Measurements from ENCODE around the gene SUGCT.

The SUGCT gene

DNA sequence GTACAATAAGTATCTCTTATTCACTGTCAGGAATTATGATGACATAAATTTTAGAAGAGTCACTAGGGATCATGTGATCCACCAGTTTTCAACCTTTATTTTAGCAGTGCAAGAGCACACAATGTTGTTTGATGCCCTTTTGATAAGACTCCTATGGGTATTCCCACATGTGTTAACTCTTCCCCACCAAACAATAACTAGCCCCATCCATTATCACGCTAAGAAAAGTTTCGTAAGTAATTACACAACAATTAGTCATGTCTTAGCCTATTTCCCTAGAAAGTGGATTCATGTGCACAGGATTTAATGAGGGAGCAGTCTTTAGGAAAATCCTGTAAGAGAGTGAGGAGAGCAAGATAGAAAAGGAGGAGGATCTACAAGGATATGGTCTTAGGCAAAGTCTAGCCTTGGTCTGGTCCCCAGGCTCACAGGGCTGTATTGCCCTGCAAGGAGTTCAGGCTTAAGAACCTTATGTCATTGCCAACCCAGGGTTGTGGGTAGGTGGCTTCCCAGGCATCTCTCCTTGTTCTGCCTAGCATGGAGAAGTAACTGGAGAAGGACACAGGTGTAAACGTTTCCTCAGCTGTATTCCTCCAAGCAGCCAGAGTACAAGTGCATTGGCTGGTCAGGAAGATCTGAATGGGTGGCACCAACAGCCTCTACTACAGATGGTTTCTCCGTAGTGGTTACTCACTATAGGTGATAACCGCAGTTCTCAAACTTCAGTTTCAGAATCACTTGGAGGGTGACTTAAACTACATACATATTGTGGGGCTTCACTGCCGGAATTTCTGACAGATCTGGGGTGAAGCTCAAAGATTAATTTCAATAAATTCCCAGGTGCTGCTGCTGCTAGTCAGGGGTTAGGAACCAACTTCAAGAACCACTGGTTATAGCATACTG lies 574.5 kb downstream of the SUGCT start:
- DNase-seq (ENCODE audit: low read depth) = no peak
- TF ChIP-seq, protein P1, sequence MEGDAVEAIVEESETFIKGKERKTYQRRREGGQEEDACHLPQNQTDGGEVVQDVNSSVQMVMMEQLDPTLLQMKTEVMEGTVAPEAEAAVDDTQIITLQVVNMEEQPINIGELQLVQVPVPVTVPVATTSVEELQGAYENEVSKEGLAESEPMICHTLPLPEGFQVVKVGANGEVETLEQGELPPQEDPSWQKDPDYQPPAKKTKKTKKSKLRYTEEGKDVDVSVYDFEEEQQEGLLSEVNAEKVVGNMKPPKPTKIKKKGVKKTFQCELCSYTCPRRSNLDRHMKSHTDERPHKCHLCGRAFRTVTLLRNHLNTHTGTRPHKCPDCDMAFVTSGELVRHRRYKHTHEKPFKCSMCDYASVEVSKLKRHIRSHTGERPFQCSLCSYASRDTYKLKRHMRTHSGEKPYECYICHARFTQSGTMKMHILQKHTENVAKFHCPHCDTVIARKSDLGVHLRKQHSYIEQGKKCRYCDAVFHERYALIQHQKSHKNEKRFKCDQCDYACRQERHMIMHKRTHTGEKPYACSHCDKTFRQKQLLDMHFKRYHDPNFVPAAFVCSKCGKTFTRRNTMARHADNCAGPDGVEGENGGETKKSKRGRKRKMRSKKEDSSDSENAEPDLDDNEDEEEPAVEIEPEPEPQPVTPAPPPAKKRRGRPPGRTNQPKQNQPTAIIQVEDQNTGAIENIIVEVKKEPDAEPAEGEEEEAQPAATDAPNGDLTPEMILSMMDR (IDR thresholded peaks at IDR 0.05; ENCODE audit: control insufficient read depth, extremely low read depth, insufficient read depth) = no peak
- no peak overlapping the region for H3K4me3 ChIP-seq (ENCODE audit: low read depth, low read length)

DNA sequence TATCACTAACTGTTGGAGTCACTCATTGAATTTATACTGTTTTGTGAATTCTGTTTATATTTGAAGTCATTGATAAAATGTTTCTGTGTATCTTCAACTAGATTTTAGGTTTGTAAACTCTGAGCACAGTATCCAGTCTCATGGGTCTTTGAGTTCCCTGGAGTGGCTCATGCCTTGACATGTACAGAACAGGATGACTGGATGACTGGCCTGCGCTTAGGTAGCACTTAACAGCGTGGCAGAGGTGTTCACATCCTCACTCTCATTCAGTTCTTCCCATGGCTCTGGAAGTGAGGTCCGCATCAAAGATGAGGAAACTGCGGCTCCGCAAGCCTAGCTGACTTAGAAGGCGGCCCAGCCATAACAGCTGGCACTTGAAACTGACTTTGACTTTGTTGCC lies 576.9 kb downstream of the SUGCT start:
- DNase-seq (ENCODE audit: low read depth) = no peak
- H3K4me3 ChIP-seq (ENCODE audit: low read depth, low read length) = no peak overlapping the region
- TF ChIP-seq, protein P1 (IDR thresholded peaks at IDR 0.05; ENCODE audit: control insufficient read depth, extremely low read depth, insufficient read depth) = no peak

DNA sequence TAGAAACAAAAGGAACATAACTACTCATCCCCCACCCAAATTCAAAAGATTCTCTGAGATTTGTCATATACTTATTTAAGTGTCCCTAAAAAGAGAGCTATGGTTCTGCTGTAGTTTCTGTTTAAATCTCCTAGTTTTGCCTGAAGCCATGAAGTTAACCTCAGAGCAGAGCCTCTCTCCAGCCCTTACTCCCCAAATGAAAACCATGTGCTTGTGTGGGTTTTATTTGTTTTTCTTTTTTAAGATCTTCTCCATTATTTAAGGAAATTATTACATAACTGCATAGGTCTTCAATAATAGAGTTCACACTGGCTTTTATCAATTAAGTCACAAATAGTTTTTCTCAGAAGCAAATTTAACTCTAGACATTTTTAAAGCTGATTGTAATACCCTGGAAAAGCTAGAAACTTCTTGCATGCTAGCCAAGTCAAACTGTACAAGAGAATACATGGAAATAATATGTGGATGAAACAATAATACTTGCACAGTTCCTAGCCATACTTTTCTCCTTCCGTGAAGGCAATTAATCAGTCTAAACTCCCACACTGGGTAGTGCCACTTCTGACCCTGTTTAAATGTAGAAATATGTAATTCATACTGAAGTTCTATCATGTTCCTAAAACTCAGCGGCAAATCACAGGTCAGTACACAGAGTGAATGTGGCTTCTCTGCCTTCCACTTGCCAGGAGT lies 579.7 kb downstream of the SUGCT start:
- TF ChIP-seq, protein P1 (IDR thresholded peaks at IDR 0.05; ENCODE audit: control insufficient read depth, extremely low read depth, insufficient read depth) = no peak
- no peak overlapping the region for H3K4me3 ChIP-seq (ENCODE audit: low read depth, low read length)
- DNase-seq (ENCODE audit: low read depth) = no peak

DNA sequence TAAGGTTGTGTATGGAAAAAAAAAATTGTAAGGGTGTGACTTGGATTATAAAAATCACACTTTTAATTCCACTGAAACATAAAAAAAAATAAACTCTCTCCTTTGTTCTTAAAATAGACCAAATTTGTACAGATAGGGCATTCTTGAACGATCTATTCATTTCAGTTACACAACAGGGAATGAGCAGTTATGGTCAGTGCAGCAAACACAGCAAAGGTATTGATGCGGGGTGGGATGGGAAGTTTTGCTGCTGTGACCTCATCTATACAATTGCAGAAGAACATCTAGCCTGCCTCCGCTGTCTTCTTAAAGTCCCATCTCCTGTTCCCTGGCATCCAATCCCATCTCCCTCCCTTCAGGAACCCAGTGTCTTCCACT lies 580.2 kb downstream of the SUGCT start:
- DNase-seq (ENCODE audit: low read depth) = no peak
- TF ChIP-seq, protein P1 (IDR thresholded peaks at IDR 0.05; ENCODE audit: control insufficient read depth, extremely low read depth, insufficient read depth) = no peak
- H3K4me3 ChIP-seq (ENCODE audit: low read depth, low read length) = no peak overlapping the region

DNA sequence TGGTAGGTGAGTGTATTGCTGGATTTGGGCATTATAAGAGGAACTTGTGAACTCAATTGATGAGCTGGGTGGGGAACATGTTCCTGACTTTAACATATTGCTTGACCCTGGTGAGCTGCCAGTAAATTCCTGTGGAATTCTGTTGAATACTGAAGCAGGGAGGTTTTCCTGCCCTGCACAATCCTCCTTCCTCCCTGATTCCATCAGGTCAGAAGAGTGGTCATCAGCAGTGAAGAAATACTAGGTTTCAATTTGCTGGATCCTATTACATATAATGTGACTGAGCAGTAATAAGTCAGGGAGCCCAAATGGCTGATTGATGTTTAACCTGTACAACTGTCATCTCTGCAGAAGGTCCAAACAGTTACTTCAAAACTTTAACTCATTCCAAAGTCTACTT lies 581.2 kb downstream of the SUGCT start:
- no peak for DNase-seq (ENCODE audit: low read depth)
- H3K4me3 ChIP-seq (ENCODE audit: low read depth, low read length) = no peak overlapping the region
- TF ChIP-seq, protein P1 (IDR thresholded peaks at IDR 0.05; ENCODE audit: control insufficient read depth, extremely low read depth, insufficient read depth) = no peak

DNA sequence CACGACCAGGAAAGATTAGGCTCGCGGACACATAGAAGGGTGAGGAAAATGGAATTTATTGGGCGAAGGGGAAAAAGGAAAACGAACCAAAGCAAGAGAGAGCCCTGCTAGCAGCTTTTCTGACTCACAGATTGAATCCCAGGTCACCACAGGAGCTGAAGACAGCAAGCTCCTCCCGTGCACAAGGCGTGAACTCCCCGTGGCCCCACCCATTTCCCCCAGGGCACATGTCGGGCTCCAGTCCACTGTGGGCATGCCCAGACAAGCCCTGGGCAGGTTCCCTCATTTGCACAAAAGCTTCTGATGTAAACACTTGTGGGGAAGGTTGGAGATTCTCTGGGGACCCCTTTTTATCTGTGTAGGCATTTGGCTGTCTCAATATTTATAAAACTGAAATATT lies 582.4 kb downstream of the SUGCT start:
- peak; percentile 39 for DNase-seq (ENCODE audit: low read depth)
- TF ChIP-seq, protein P1 (IDR thresholded peaks at IDR 0.05; ENCODE audit: control insufficient read depth, extremely low read depth, insufficient read depth) = no peak
- H3K4me3 ChIP-seq (ENCODE audit: low read depth, low read length) = no peak overlapping the region

Measured in LNCaP clone FGC (cell line).